ENCODE results near the gene TMEM266.

TMEM266 gene

GRCh38 chr15:76024021-76024768 lies 35.6 kb upstream of the TMEM266 start:
- Histone ChIP-seq H3K27ac (no peak overlapping the region), H3K4me1 (ENCODE audit: low read depth, poor library complexity, severe bottlenecking) (no peaks in the 10 kb centered on the region), H4K20me1 (ENCODE audit: insufficient read depth) (no peaks in the 10 kb centered on the region), H2AFZ (ENCODE audit: low read depth) (no peak overlapping the region), H3K27me3 (ENCODE audit: insufficient read depth, low read depth) (no peaks in the 10 kb centered on the region), H3K9ac (no peak overlapping the region), H3K4me2 (no peak overlapping the region), H3K79me2 (ENCODE audit: insufficient read depth, low read depth) (no peaks in the 10 kb centered on the region), H3K36me3 (ENCODE audit: insufficient read depth) (no peaks in the 10 kb centered on the region), H3K4me3 (IDR thresholded peaks at IDR 0.05; ENCODE audit: insufficient read depth, low read depth, low read length) (no peak overlapping the region)
- TF ChIP-seq CTCF (conservative IDR thresholded peaks at IDR 0.05; ENCODE audit: low read depth, low read length), result no peak

GRCh38 chr15:76032046-76032445 lies 27.7 kb upstream of the TMEM266 start:
- Histone ChIP-seq H3K4me1 (ENCODE audit: low read depth, poor library complexity, severe bottlenecking) (no peaks in the 10 kb centered on the region), H3K9ac (no peak overlapping the region), H3K4me3 (IDR thresholded peaks at IDR 0.05; ENCODE audit: insufficient read depth, low read depth, low read length) (no peak overlapping the region), H4K20me1 (ENCODE audit: insufficient read depth) (no peaks in the 10 kb centered on the region), H3K36me3 (ENCODE audit: insufficient read depth) (no peaks in the 10 kb centered on the region), H3K27ac (no peak overlapping the region), H3K4me2 (no peak overlapping the region), H2AFZ (ENCODE audit: low read depth) (no peak overlapping the region), H3K79me2 (ENCODE audit: insufficient read depth, low read depth) (no peaks in the 10 kb centered on the region), H3K27me3 (ENCODE audit: insufficient read depth, low read depth) (no peaks in the 10 kb centered on the region)
- TF ChIP-seq CTCF (conservative IDR thresholded peaks at IDR 0.05; ENCODE audit: low read depth, low read length), result no peak

GRCh38 chr15:76033438-76033837 lies 26.3 kb upstream of the TMEM266 start:
- H3K4me3 ChIP-seq (IDR thresholded peaks at IDR 0.05; ENCODE audit: insufficient read depth, low read depth, low read length), result no peak overlapping the region
- H3K36me3 ChIP-seq (ENCODE audit: insufficient read depth), result no peaks in the 10 kb centered on the region
- no peak for TF ChIP-seq CTCF (conservative IDR thresholded peaks at IDR 0.05; ENCODE audit: low read depth, low read length)
- H3K27ac ChIP-seq, result no peak overlapping the region
- no peaks in the 10 kb centered on the region for H3K27me3 ChIP-seq (ENCODE audit: insufficient read depth, low read depth)
- no peak overlapping the region for H3K4me2 ChIP-seq
- H3K9ac ChIP-seq, result no peak overlapping the region
- no peak overlapping the region for H2AFZ ChIP-seq (ENCODE audit: low read depth)
- no peaks in the 10 kb centered on the region for H4K20me1 ChIP-seq (ENCODE audit: insufficient read depth)
- H3K79me2 ChIP-seq (ENCODE audit: insufficient read depth, low read depth), result no peaks in the 10 kb centered on the region
- H3K4me1 ChIP-seq (ENCODE audit: low read depth, poor library complexity, severe bottlenecking), result no peaks in the 10 kb centered on the region

DNA sequence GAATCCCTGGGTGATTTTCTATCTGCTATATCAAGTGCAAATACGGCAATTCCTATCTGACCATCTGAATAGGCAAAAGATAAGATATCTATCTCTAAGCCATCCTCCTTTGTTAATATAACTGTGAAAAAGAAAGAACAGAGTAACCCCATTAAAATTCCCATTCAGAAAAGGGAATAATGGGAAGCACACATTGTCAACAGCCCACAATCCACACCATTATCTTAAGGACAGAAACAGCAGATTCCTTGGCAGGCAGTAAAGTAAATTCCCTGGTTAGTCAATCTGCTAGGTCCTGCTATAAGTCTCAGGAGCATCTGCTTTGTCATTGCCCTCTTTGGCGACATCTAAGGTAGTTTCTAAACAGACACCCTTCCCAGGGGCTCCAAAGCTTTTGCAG lies 25.7 kb upstream of the TMEM266 start:
- Histone ChIP-seq H3K9ac (no peak overlapping the region), H3K4me3 (IDR thresholded peaks at IDR 0.05; ENCODE audit: insufficient read depth, low read depth, low read length) (no peak overlapping the region), H3K27me3 (ENCODE audit: insufficient read depth, low read depth) (no peaks in the 10 kb centered on the region), H3K4me1 (ENCODE audit: low read depth, poor library complexity, severe bottlenecking) (no peaks in the 10 kb centered on the region), H3K4me2 (no peak overlapping the region), H3K36me3 (ENCODE audit: insufficient read depth) (no peaks in the 10 kb centered on the region), H2AFZ (ENCODE audit: low read depth) (no peak overlapping the region), H3K79me2 (ENCODE audit: insufficient read depth, low read depth) (no peaks in the 10 kb centered on the region), H3K27ac (no peak overlapping the region), H4K20me1 (ENCODE audit: insufficient read depth) (no peaks in the 10 kb centered on the region)
- TF ChIP-seq CTCF (conservative IDR thresholded peaks at IDR 0.05; ENCODE audit: low read depth, low read length), result no peak

Data from KMS-11 (cell line).